Right forelimb (tissue), 1 donor: ENCODE measurements around the gene KBTBD2.
"Not testable (repeated sequence)": the region's sequence is repeated elsewhere in the genome, so short reads cannot be mapped to it uniquely, and the experiment has no call there.

Source experiments
- DNase-seq: peaks from one replicate; pipeline ENCODE4 v3.0.0-alpha.2; 2018

KBTBD2 gene

GRCh38 chr7:32848655-32849054, 42.9 kb downstream of the KBTBD2 start:
- DNase-seq, result not testable (repeated sequence)

GRCh38 chr7:32846630-32847225, 44.8 kb downstream of the KBTBD2 start:
- peak; percentile 83 for DNase-seq

- DNase-seq, result not testable (repeated sequence)
These were observed 46.8 kb downstream of the KBTBD2 start for GRCh38 chr7:32844748-32845147.

- not testable (repeated sequence) for DNase-seq
These were observed 47.8 kb downstream of the KBTBD2 start for GRCh38 chr7:32843763-32844162.

- DNase-seq, result not testable (repeated sequence)
These were observed 51.7 kb downstream of the KBTBD2 start for GRCh38 chr7:32839846-32840245.

GRCh38 chr7:32828996-32829752, 62.4 kb downstream of the KBTBD2 start:
- DNase-seq, result not testable (repeated sequence)
